Measurements from ENCODE around the gene FUT6.

GRCh38 chr19:5786593-5787408 lies 52.7 kb downstream of the FUT6 start:
- no peak for TF ChIP-seq CTCF (IDR thresholded peaks at IDR 0.05)
- TF ChIP-seq POLR2A (IDR thresholded peaks at IDR 0.05), result no peak

Data from esophagus squamous epithelium (tissue), 4 donors.